Naive thymus-derived CD4-positive, alpha-beta T cell (primary cell): ENCODE measurements around the gene SYNE4. TPM values are rescaled to one million over a fixed set of nuclear protein-coding genes. Genes with fewer than 3 reads are reported as not detected.

ENCODE experiments used
- ATAC-seq: fragments of 150-1000 bp; cut with Tn5 transposase; 2 replicates; pipeline ENCODE4 v1.10.0; 2021; ENCODE audit warnings: mild to moderate bottlenecking, moderate library complexity
- CTCF ChIA-PET: fragments of 350-600 bp; sonication (Branson Sonifier 250); formaldehyde crosslinking; loops from one replicate; lab custom pipeline; 2021; ENCODE audit warnings: antibody characterized with exemption; lab: Charles Lee
- POLR2A ChIA-PET: fragments of 350-600 bp; sonication (Branson Sonifier 250); formaldehyde crosslinking; loops from one replicate; lab custom pipeline; 2021; ENCODE audit warnings: antibody characterized with exemption, inconsistent platforms; lab: Charles Lee
- DNase-seq, 9 donors: peaks; one replicate each; pipeline versions ENCODE4 v3.0.0 to v3.0.0-alpha.2; 2020 to 2022; ENCODE audit warnings: mixed read lengths in 1 of 9
- H3K27ac ChIP-seq: one replicate; pipeline ENCODE4 v1.7.0; 2013; ENCODE audit warnings: mild to moderate bottlenecking, low read depth, low read length, moderate library complexity
- H3K27me3 ChIP-seq, 2 donors: one replicate each; pipeline ENCODE4 v1.7.0; 2013; ENCODE audit warnings: low read length in 2 of 2, mild to moderate bottlenecking in 2 of 2, moderate library complexity in 2 of 2; ENCODE audit not compliant: control insufficient read depth in 2 of 2, insufficient read depth in 2 of 2
- H3K36me3 ChIP-seq, 3 experiments: 1 replicate in 2 of 3; 2 replicates in 1 of 3; pipeline ENCODE4 v1.7.0; 2013; ENCODE audit warnings: low read length in 3 of 3, mild to moderate bottlenecking in 3 of 3, moderate library complexity in 1 of 3; ENCODE audit not compliant: insufficient read depth in 3 of 3, control insufficient read depth in 2 of 3
- H3K4me1 ChIP-seq, 2 donors: one replicate each; pipeline ENCODE4 v1.7.0; 2013; ENCODE audit warnings: low read length in 2 of 2, mild to moderate bottlenecking in 2 of 2, moderate library complexity in 1 of 2; ENCODE audit not compliant: control insufficient read depth in 2 of 2, insufficient read depth in 2 of 2
- H3K4me3 ChIP-seq: 2 replicates; pipeline ENCODE4 v1.7.0; 2013; ENCODE audit warnings: mild to moderate bottlenecking, low read length
- H3K9me3 ChIP-seq, 3 experiments: 1 replicate in 2 of 3; 2 replicates in 1 of 3; pipeline ENCODE4 v1.7.0; 2013; ENCODE audit warnings: low read length in 3 of 3; ENCODE audit not compliant: control insufficient read depth in 2 of 3
- H3K27ac Mint-ChIP-seq, 9 donors: one replicate each; pipeline ENCODE4 v1.8.0; 2020 to 2022; ENCODE audit warnings: mixed read lengths in 9 of 9, mild to moderate bottlenecking in 8 of 9, moderate library complexity in 5 of 9, inconsistent platforms in 2 of 9
- H3K27me3 Mint-ChIP-seq, 5 donors: one replicate each; pipeline ENCODE4 v1.8.0; 2021 to 2022; ENCODE audit warnings: mixed read lengths in 5 of 5, mild to moderate bottlenecking in 1 of 5
- H3K36me3 Mint-ChIP-seq, 5 donors: one replicate each; pipeline ENCODE4 v1.8.0; 2020 to 2022; ENCODE audit warnings: mixed read lengths in 5 of 5, mild to moderate bottlenecking in 3 of 5, inconsistent platforms in 1 of 5
- H3K4me1 Mint-ChIP-seq, 7 donors: one replicate each; pipeline ENCODE4 v1.8.0; 2020 to 2022; ENCODE audit warnings: mixed read lengths in 7 of 7, mild to moderate bottlenecking in 3 of 7, inconsistent platforms in 1 of 7
- H3K4me3 Mint-ChIP-seq, 10 donors: one replicate each; pipeline ENCODE4 v1.8.0; 2020 to 2022; ENCODE audit warnings: mild to moderate bottlenecking in 10 of 10, mixed read lengths in 10 of 10, moderate library complexity in 6 of 10, inconsistent platforms in 2 of 10
- H3K9me3 Mint-ChIP-seq, 11 donors: one replicate each; pipeline ENCODE4 v1.8.0; 2020 to 2022; ENCODE audit warnings: mixed read lengths in 11 of 11, mild to moderate bottlenecking in 4 of 11, inconsistent platforms in 1 of 11, moderate library complexity in 1 of 11
- intact Hi-C, 2 donors: fragments of 100-400 bp; cut with micrococcal nuclease; formaldehyde crosslinking; loops; one replicate each; pipeline ENCODE4 v1.15.1; 2023
- polyA plus RNA-seq, 2 donors: library from polyadenylated mRNA; unstranded; fragments of 300-500 nt; fragmentation: Illumina TruSeq; gene quantifications; one replicate each; pipeline ENCODE4 v1.2.3, GENCODE V29; 2021
- total RNA-seq, 6 experiments: library from RNA in 5 of 6; stranded (reverse) in 5 of 6; gene quantifications; 1 replicate in 5 of 6; 2 replicates in 1 of 6; pipeline ENCODE4 v1.2.3 and lab custom pipeline; 2021 to 2026

Gene SYNE4
- total and polyA plus RNA-seq, 7 experiments from 2014 or later, result 0.14 to 5.4 (median 3.4) TPM; not detected in 1

DNA sequence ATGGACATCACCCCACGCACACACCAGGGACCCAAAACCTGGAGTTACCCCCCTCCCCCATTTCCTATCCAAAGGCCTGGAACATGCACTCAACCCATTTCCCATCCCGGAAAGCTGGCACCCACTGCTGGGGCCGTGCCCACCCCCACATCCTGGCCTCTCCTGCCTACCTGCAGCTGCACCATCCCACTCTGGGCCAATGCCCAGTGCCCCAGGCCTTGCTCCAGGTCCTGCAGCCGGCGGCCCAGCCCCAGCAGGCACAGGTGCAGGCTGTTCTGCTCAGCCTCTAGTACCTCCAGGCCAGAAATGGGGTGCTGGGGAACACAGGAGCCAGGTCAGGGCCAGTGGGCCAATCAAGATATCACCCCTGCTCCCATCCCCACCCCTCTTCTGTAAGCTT is 1.7 kb downstream of the SYNE4 start:
- CTCF ChIA-PET, result no interaction called here
- no peaks in the 10 kb centered on the region for H3K27me3 Mint-ChIP-seq

DNA sequence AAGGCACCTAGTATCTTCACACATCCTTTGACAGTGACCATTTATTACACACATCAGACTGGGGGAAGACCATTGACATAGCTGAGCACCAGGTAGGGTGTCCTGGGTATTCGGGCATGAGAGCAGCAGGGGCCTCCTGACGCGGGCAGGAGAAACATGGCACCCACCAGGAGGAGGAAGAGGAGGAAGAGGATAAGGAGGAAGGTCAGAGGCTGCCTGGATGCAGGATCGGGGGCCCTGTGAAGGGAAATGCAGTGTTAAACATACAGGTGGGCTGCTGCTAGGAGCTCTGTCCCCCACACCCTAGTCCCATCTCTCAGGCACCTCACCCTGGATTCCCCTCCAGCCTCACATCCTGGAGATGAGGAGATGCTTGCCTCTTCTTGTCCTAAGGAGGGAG is 5.3 kb downstream of the SYNE4 start:
- Histone ChIP-seq H3K27me3 (no peaks in the 10 kb centered on the region), H3K27ac (no peak overlapping the region), H3K4me1 (peaks cover 0 to 4% of the 10 kb centered on the region in 2 donors), H3K36me3 (peaks cover 0 to 10% (median 0%) of the 10 kb centered on the region in 3 experiments), H3K4me3 (no peak overlapping the region), H3K9me3 (no peaks in the 10 kb centered on the region)
- Mint-ChIP-seq H3K27me3 (no peaks in the 10 kb centered on the region), H3K27ac (peak overlapping the region in 3 of 9 donors; percentile 6 to 39 (median 22)), H3K36me3 (peaks cover 0 to 7% (median 0%) of the 10 kb centered on the region in 5 donors), H3K4me3 (no peak overlapping the region), H3K9me3 (no peaks in the 10 kb centered on the region), H3K4me1 (peaks cover 8 to 22% (median 10%) of the 10 kb centered on the region in 7 donors)
- POLR2A ChIA-PET, result no interaction called here
- intact Hi-C loops, result no loop called here
- DNase-seq, result no peak
- CTCF ChIA-PET, result no interaction called here
- ATAC-seq, result no peak

More for the DNA sequence above, 1.7 kb downstream of the SYNE4 start:
- no peak overlapping the region for H3K27ac ChIP-seq
- Mint-ChIP-seq H3K9me3 (no peaks in the 10 kb centered on the region), H3K36me3 (peaks cover 0 to 10% (median 0%) of the 10 kb centered on the region in 5 donors), H3K4me1 (peaks cover 9 to 22% (median 17%) of the 10 kb centered on the region in 7 donors), H3K4me3 (no peak overlapping the region), H3K27ac (no peak overlapping the region)
- H3K36me3 ChIP-seq, result no peaks in the 10 kb centered on the region
- H3K4me3 ChIP-seq, result no peak overlapping the region
- ATAC-seq (no peak), DNase-seq (no peak)
- no peaks in the 10 kb centered on the region for H3K9me3 ChIP-seq
- POLR2A ChIA-PET, result no interaction called here
- intact Hi-C loops, result no loop called here
- H3K4me1 ChIP-seq, result peaks cover 5 to 12% of the 10 kb centered on the region in 2 donors
- H3K27me3 ChIP-seq, result no peaks in the 10 kb centered on the region

DNA sequence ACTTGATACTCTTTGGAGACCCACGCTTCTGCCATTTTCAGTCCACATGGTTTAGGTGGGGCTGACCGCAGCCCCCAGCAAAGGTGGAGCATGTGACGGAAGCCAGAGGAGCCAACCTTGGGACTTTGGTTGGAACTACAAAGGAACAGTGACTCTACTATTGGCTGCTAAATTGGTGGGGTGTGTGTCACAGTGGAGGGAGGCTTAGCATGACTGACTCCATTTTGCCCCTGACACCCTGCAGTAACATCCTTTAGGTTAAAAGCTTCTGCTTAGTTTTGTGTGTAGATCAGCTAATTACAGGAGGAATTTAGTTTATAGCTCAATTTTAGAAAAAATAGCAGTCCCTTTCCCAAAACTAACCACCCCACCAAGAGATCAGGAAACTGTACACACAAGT is 7.0 kb downstream of the SYNE4 start:
- peaks cover 1 to 6% of the 10 kb centered on the region in 2 donors for H3K4me1 ChIP-seq
- no peaks in the 10 kb centered on the region for H3K27me3 Mint-ChIP-seq
- intact Hi-C loops, result no loop called here
- ChIA-PET CTCF (no interaction called here), POLR2A (interaction anchor here (1.0 kb wide), 1 partner anchor 93 kb away, joined by 3 read pairs; no protein-coding TSS in a partner anchor)
- ATAC-seq, result no peak
- H3K27ac Mint-ChIP-seq, result no peak overlapping the region
- H3K9me3 ChIP-seq, result no peaks in the 10 kb centered on the region
- no peak overlapping the region for H3K4me3 Mint-ChIP-seq
- no peaks in the 10 kb centered on the region for H3K27me3 ChIP-seq
- H3K27ac ChIP-seq, result no peak overlapping the region
- H3K36me3 ChIP-seq, result peaks cover 0 to 10% (median 0%) of the 10 kb centered on the region in 3 experiments
- no peaks in the 10 kb centered on the region for H3K9me3 Mint-ChIP-seq
- peaks cover 0 to 10% (median 6%) of the 10 kb centered on the region in 5 donors for H3K36me3 Mint-ChIP-seq
- H3K4me1 Mint-ChIP-seq, result peaks cover 14 to 34% (median 20%) of the 10 kb centered on the region in 7 donors
- no peak for DNase-seq
- no peak overlapping the region for H3K4me3 ChIP-seq

DNA sequence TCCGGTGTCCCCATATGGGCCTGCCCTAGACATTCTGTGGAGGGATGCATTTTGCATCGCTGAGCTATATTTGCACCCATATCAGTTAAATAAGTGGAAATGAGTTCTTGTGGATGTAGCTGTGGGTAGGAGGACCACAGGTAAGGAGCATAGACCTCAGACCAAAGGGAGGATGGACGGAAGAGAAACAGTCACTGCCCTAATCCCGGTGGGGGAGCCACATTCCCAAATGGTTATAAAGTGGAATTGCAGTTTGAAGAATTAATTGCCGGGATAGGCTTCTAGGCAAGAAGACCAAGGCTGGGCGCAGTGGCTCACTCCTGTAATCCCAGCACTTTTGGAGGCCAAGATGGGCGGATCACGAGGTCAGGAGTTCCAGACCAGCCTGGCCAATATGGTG is 11.8 kb downstream of the SYNE4 start:
- DNase-seq (no peak), ATAC-seq (no peak)
- Mint-ChIP-seq H3K27ac (peak overlapping the region; percentile 71 to 91 (median 83)), H3K36me3 (peaks cover 0 to 7% (median 6%) of the 10 kb centered on the region in 5 donors), H3K9me3 (no peaks in the 10 kb centered on the region), H3K27me3 (no peaks in the 10 kb centered on the region), H3K4me3 (peak overlapping the region; percentile 84 to 99 (median 90)), H3K4me1 (peaks cover 22 to 51% (median 35%) of the 10 kb centered on the region in 7 donors)
- Histone ChIP-seq H3K27ac (peak overlapping the region; percentile 74), H3K36me3 (peaks cover 0 to 10% (median 0%) of the 10 kb centered on the region in 3 experiments), H3K4me1 (peaks cover 11 to 16% of the 10 kb centered on the region in 2 donors), H3K27me3 (no peaks in the 10 kb centered on the region), H3K9me3 (no peaks in the 10 kb centered on the region), H3K4me3 (peak overlapping the region; percentile 84)
- ChIA-PET POLR2A (interaction anchor here (0.6 to 2.7 kb wide), 4 partner anchors 44 to 148 kb away, joined by 5 to 11 read pairs (median 6); no protein-coding TSS in a partner anchor), CTCF (interaction anchor here (0.8 to 1.2 kb wide), 2 partner anchors 39 to 57 kb away, joined by 3 to 5 read pairs; partner anchors contain the start of gene THAP8)
- intact Hi-C loops, result loop anchor here in 1 of 2 donors (5.0 kb wide), 2 partner anchors 44 to 216 kb away; partner anchors contain the start of gene ZNF565

DNA sequence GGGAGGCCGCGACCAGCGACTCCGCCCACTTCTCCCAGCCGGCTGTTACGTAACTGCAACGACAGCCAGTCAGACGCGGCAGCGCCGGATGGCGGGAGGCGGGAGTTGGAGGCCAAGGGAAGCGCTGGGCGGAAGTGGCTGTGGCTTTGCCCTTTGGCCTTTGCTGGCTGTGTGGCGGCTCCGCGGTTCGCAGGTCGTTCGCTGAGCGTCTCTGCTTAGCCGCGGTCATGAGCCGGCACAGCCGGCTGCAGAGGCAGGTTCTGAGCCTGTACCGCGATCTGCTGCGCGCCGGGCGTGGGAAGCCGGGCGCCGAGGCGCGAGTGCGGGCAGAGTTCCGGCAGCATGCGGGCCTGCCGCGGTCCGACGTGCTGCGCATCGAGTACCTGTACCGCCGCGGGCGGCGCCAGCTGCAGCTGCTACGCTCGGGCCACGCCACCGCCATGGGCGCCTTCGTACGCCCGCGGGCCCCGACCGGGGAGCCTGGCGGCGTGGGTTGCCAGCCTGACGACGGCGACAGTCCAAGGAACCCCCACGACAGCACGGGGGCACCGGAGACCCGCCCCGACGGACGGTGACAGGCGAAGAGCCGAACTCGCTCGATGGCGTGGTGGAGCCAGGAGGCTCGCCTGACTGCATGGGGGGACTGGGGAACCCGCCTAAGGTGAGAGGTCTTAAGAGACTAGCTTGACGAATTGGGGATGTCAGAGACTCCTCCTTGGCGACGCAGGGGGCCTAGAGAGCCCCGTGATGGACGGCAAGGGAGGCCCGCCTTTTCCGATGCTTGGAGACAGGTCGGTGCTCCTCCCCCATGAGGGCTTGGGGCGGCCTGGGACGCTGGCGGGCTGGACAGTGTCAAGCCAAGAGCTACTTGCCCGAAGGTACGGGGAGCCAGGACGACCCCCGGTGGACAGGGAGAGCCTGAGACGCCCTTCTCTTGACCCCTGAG is 13.3 kb downstream of the SYNE4 start, which contains the start of gene SDHAF1:
TSS of gene SDHAF1 (plus strand) at position 141 of the 946 bp plus-strand sequence. CDS start at position 228, 87 bp downstream.
- Histone ChIP-seq H3K36me3 (no peaks in the 10 kb centered on the region), H3K4me1 (peaks cover 11 to 16% of the 10 kb centered on the region in 2 donors), H3K27me3 (no peaks in the 10 kb centered on the region), H3K27ac (peak within 1 kb of the TSS; percentile 74), H3K4me3 (peak within 1 kb of the TSS; percentile 84), H3K9me3 (no peaks in the 10 kb centered on the region)
- peaks cover 0 to 7% (median 3%) of the 10 kb centered on the region in 5 donors for H3K36me3 Mint-ChIP-seq
- DNase-seq (peak; percentile 77 to 94 (median 87)), ATAC-seq (peak; percentile 96)
- ChIA-PET CTCF (interaction anchor here (0.6 to 1.2 kb wide), 3 partner anchors 37 to 81 kb away, joined by 3 to 5 read pairs (median 3); no protein-coding TSS in a partner anchor), POLR2A (interaction anchor here (0.6 to 2.7 kb wide), 12 partner anchors 13 to 335 kb away, joined by 3 to 11 read pairs (median 3); partner anchors contain the start of genes ALKBH6, POLR2I, SYNE4 and TBCB)
- peaks cover 22 to 44% (median 33%) of the 10 kb centered on the region in 7 donors for H3K4me1 Mint-ChIP-seq
- H3K27me3 Mint-ChIP-seq, result no peaks in the 10 kb centered on the region
- H3K27ac Mint-ChIP-seq, result peak within 1 kb of the TSS; percentile 90 to 97 (median 95)
- no peaks in the 10 kb centered on the region for H3K9me3 Mint-ChIP-seq
- intact Hi-C loops, result loop anchor here (1.0 to 5.0 kb wide), 7 partner anchors 19 to 217 kb away; partner anchors contain the start of genes ALKBH6 (in 2 of the 2), THAP8 (in 2 of the 2), WDR62 (in 2 of the 2) and TBCB (in 1 of the 2)
- H3K4me3 Mint-ChIP-seq, result peak within 1 kb of the TSS; percentile 89 to 99 (median 96)
